Stimulated activated CD4-positive, alpha-beta T cell treated with anti-CD3 and anti-CD28 coated beads, Interleukin-15, amount 100 ng/mL, for 1 hour (primary cell): ENCODE data around the gene SNX15.
"Not testable (repeated sequence)": the region's sequence is repeated elsewhere in the genome, so short reads cannot be mapped to it uniquely, and the experiment has no call there.

ENCODE experiments used
- DNase-seq, 2 donors: peaks; one replicate each; pipeline ENCODE4 v3.0.0-alpha.2; 2020; ENCODE audit warnings: low read depth in 1 of 2, low spot score in 1 of 2

The SNX15 gene, protein sequence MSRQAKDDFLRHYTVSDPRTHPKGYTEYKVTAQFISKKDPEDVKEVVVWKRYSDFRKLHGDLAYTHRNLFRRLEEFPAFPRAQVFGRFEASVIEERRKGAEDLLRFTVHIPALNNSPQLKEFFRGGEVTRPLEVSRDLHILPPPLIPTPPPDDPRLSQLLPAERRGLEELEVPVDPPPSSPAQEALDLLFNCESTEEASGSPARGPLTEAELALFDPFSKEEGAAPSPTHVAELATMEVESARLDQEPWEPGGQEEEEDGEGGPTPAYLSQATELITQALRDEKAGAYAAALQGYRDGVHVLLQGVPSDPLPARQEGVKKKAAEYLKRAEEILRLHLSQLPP

GRCh38 chr11:65027213-65028067 is at the start of gene SNX15:
Gene SNX15 (plus strand): TSS chr11:65027439. CDS start chr11:65027538, 99 bp downstream.
- DNase-seq, result peak; percentile 68 to 82

GRCh38 chr11:64983339-64983738 is 43.9 kb upstream of the SNX15 start:
- not testable (repeated sequence) for DNase-seq

GRCh38 chr11:64987998-64988854 is 39.0 kb upstream of the SNX15 start:
- DNase-seq, result no peak

DNA sequence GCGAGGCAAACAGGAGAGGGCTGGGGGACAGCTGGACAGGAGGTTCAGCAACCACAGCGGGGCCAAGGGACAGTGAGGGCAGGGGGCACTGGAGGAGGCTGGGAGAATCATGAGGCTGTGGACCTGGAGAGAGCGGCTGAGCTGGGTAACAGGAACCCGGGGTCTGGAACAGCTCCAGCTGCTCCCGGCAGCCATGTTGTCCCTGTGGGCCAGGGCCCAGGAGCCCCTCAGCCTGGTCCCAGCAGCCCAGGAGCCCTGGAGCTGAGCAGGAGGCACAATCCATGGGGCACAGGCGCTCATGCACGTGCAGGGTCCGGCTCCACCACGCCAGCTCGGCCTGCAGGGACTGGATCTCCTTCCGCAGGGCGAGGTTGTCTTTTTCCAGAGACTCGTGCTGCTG is 37.8 kb upstream of the SNX15 start:
- DNase-seq, result no peak

GRCh38 chr11:64990222-64990923 is 36.9 kb upstream of the SNX15 start:
- DNase-seq, result no peak

GRCh38 chr11:64994318-64994717 is 32.9 kb upstream of the SNX15 start:
- no peak for DNase-seq

GRCh38 chr11:64996327-64996709 is 30.9 kb upstream of the SNX15 start:
- DNase-seq, result no peak

DNA sequence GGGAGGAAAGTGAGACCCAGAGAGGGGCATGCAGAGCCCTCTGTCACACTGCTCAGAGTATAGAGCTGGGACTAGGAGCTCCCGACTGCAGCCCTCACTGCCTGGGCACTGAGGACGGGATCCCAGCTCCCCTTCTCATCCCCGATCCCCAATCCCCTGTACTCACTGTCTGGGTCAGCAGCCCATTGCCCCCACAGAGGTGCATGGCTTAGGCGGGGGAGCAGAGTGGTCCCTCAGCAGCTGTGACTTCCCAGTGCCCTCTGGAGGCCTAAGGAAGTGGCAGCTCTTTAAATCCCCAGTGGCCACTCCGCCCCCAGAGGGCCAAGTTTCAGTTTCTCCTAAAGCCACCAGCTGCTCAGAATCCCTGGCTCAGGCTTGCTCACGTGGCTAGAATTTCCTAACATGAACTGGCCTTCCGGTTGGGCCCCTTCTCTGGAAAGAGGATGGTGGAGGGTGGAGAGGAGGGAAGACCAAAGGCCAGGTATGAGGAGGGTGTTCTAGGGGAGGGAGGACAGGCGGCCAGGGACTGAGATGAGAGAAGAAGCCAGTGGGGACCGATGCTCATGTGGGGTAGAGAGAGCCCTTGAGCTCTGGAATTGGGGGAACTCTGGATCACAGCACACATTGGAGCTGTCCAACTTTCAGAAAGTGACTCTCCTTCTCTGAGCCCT is 30.4 kb upstream of the SNX15 start, which contains the start of gene BATF2:
Gene BATF2 (minus strand): TSS at position 262 of the 671 bp plus-strand sequence. CDS start 57 bp downstream, at position 205.
- no peak for DNase-seq

GRCh38 chr11:64998141-64998540 is 29.1 kb upstream of the SNX15 start:
- DNase-seq, result no peak

DNA sequence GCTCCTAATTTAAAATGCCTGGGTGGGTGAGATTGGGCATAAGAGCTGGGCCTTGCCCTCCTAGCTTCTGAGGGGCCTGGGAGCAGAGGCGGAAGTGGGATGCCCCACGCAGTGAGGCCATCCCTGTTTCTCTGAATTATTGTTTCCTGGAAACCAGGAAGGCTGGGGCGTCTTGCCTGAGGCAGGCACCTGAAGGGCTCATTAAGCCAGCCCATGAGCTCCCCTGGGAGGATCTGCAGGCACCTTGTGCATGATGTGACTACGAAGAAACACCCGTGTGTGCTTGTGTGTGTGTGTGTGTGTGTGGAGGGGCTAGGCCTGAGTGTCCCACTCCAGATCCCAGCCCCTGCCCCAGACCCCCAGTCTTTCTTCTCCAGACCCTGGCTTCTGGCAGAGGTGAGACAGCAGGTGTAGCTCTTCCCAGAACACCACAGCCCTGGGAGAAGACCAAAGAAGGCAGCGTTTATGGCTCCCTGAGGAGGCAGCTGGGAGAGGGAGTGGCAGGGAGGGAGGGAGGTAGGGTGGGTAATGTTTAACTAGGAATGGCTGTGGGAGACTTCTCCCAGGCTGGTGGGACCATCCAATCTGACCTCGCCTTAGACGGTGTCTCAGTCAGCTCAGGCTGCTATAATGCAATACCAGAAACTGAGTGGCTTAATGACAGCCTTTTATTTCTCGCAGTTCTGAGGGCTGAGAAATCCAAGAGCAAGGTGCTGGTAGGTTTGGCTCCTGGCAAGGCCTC is 28.4 kb upstream of the SNX15 start:
- no peak for DNase-seq

- no peak for DNase-seq
Observed at GRCh38 chr11:64999478-64999877, 27.8 kb upstream of the SNX15 start.

DNA sequence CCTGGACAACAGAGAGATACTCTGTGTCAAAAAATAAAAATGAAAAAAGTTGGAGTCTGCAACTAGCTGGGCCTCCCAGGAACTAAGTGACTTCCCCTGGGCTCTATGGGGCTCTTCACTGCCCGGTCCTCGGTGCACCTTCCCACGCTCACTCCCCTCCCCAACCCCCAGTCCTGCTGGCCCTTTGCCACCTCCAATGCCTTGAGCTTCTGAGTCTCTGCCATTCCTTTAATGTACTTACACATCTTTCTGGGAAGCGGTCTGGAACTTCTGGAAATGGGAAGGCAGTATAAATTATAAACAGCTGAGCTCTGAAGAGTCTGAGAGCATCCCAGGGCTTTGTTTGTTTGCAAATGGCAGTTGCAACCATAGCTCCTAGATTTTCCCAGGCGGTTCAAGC is 24.5 kb upstream of the SNX15 start:
- DNase-seq, result no peak

GRCh38 chr11:65003282-65003681 is 24.0 kb upstream of the SNX15 start:
- no peak for DNase-seq

GRCh38 chr11:65003968-65004367 is 23.3 kb upstream of the SNX15 start:
- DNase-seq, result not testable (repeated sequence)

DNA sequence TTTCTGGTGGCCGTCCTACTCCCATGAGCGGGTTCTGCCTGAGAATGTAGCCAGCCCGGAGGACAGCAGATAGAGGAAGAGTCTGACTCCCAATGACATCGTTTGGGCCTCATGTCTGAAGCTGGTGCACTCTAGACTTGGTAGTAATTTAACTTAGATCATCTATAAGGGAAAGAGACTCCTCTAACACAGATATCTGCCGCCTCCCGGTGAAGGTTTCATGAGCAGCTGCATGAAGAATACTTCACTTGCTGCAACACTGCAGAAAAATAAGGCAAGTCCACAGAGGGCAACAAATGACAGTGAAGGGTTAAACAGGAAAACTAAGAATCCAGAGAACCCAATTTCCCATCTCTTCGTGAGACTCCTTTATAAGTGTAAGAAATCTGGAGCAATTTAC is 19.2 kb upstream of the SNX15 start:
- no peak for DNase-seq

DNA sequence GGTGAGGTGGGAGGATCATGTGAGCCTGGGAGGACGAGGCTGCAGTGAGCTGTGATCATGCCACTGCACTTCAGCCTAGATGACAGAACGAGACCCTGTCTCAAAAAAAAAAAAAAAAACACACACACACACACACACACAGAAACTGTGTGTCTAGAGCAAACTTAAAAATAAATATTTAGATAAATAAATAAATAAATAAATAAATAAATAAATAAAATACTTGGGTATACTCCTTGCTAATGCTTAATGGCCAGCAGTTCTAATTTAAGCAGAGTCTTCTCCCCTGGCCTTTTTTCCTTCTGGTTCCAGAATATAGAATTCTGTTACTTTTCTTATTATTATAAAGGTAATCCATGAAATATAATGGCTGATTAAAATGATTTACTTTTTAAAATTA is 18.4 kb upstream of the SNX15 start:
- DNase-seq, result no peak

DNA sequence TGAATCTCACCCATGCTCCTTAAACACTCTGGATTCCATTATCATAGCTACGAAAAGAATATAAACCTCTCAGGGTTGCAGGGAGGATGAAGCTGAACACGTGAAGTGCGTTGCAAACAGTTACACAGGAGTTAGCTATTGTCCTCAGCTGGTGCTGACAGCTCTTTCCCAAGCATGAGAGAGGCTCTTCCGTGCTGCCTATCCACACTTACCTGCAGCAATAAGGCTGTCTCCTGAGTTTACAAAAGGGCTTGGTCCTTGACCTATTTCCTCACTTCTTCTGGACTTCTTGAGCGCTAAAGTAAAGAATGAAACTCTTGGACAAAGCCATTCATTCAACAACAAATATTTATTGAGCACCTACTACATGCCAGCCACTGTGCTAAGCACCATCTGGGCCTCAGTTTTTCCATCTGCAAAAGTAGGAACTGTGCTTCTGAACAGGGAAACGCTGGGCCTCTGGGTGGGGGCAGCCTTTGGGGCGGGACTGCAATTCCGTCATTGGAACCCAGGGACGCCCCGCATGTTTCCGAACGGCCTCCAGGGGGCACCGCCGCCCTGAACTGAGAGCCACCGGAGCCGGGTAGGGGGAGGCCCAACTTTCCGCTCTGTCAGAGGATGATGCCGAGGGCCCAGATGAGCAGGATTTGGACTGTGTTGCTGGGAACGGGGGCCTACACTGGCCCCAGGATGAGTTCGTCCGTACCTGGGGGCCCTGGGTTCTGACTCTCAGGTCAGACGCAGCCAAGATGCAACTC is 13.9 kb upstream of the SNX15 start:
- DNase-seq, result peak; percentile 83

- DNase-seq, result peak; percentile 71 to 74
Observed at GRCh38 chr11:65013888-65014725, 13.1 kb upstream of the SNX15 start, which contains the start of gene ARL2. Gene ARL2 (plus strand): TSS chr11:65014160. CDS start chr11:65014208, 48 bp downstream.
